Activated CD4-positive, CD25-positive, alpha-beta regulatory T cell treated with anti-CD3 and anti-CD28 coated beads, Interleukin-2, amount 50 U/mL, for 72 hours (primary cell): ENCODE results near the gene NEK1.

Source experiments
- DNase-seq: peaks from one replicate; pipeline ENCODE4 v3.0.0; 2021

The NEK1 gene

GRCh38 chr4:169348541-169348940 lies 263.8 kb downstream of the NEK1 start:
- no peak for DNase-seq

- no peak for DNase-seq
Measured at GRCh38 chr4:169346840-169347239, 265.5 kb downstream of the NEK1 start.

GRCh38 chr4:169345316-169345721 lies 267.1 kb downstream of the NEK1 start:
- DNase-seq, result no peak
